Measurements from ENCODE around the gene CDC16. TPM values are rescaled to one million over a fixed set of nuclear protein-coding genes. Genes with fewer than 3 reads are reported as not detected.
"Not testable (repeated sequence)": the region's sequence is repeated elsewhere in the genome, so short reads cannot be mapped to it uniquely, and the experiment has no call there.

CDC16 gene
- polyA plus RNA-seq, 4 donors = 109 to 191 (median 123) TPM

DNA sequence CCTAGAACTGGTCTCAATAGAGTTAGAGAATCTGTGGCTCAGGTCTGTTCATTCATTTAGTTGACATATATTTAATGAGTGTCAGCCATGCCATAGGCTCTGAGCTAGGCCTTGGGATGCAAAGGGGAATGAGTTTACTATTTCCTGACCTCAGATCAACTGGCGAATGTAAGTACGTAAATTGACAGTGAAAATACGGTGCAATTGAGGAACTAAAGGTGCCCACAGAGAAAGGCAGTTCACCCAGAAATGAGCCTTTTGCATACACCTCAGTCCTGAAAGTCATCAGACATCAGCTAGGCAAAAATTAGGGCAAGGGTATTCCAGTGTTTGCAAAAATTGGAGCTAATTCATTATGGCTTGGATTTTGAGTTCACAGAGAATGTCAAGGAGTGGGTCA, 26.1 kb downstream of the CDC16 start:
- no peak for DNase-seq (ENCODE audit: low read depth in 4 of 4, low spot score in 3 of 4)

- no peak for DNase-seq (ENCODE audit: low read depth in 4 of 4, low spot score in 3 of 4)
Measured at GRCh38 chr13:114261328-114261965, 26.8 kb downstream of the CDC16 start.

DNA sequence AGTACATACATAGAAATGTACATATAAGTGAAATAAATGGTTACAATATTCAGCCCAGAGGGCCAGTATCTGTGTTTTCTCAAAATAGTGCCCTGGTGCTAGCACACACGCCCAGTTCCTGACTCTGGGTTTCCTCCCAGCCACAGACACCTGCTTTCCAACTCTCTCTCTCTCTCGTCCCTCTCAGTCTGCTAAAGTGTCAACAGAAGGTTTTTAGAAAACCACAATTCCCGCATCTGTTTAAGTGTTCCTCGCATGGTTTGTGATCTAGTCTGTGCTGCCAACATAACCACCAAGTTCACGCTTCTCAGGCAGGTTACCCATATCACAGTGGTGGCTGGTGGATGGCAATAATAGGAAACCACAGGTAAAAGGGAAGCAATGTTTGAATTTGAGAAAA, 28.9 kb downstream of the CDC16 start:
- no peak for DNase-seq (ENCODE audit: low read depth in 4 of 4, low spot score in 3 of 4)

DNA sequence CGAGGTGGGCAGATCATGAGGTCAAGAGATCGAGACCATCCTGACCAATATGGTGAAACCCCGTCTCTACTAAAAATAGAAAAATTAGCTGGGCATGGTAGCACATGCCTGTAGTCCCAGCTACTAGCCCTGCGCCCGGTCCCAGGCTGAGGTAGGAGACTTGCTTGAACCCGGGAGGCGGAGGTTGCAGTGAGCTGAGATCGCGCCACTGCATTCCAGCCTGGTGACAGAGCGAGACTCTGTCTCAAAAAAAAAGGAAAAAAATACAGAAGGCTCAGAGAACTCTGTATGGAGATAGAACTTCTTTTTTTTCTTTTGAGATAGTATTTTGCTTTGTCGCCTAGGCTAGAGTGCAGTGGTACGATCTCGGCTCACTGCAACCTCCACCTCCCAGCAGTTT, 29.6 kb downstream of the CDC16 start:
- DNase-seq (ENCODE audit: low read depth in 4 of 4, low spot score in 3 of 4) = not testable (repeated sequence)

GRCh38 chr13:114264886-114265611, 30.4 kb downstream of the CDC16 start:
- no peak for DNase-seq (ENCODE audit: low read depth in 4 of 4, low spot score in 3 of 4)

DNA sequence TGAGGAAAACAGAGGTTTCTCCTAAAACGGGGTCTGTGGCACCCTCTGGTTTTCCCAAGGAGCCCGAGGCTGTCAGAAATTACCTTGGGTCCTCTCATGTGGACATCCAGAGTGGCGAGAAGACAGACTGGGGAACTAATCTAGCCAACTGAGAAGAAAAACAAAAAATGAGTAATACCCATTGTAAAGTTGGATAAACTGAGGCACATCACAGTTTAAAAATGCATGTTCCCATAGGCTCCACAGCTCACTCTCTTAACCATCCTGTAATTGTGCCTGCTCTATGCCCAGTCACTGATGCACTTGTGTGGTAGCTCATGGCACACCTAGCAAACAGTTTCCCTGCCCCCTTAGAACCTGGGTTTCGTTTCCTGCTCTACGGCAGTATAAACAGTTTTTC, 31.5 kb downstream of the CDC16 start:
- DNase-seq (ENCODE audit: low read depth in 4 of 4, low spot score in 3 of 4) = no peak

DNA sequence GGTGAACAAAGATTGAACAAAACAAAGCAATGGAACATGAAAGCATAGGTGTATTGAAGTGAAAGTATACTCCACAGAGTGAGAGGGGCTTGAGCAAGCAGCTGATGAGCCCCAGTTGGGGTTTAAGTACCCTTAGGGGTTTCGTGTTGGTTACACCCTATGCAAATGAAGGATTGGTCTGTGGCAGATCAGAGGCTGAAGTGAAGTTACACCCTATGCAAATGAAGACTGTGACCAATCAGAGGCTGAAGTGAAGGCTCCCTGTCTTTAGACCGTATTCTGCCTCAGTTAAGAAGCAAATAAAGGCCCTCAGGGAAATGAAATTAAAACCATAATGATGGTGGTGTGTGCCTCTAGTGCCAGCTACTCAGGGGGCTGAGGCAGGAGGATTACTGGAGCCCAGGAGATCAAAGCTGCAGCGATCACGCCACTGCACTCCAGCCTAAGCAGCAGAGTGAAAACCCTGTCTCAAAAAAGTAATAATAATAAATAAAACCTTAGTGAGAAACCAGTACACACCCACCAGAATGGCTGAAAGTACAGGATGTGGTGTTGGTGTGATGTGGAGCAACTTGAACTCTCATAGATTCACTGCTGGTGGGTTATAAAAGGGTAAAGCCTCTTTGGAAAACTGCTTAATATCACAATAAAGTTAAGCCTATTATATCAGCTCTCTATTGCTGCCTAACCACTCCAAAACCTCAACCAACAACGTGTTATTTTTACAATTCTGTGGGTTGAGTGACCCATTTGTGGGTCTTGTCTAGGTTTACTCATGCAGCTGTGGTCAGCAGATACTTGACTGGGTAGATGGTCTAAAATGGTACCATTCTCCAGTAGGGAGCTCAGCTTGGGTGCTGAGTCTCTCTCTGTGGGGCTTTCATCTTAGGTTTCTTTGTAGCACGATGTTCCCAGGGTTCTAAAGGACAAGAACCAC, 33.9 kb downstream of the CDC16 start:
- DNase-seq (ENCODE audit: low read depth in 4 of 4, low spot score in 3 of 4) = no peak

GRCh38 chr13:114269281-114269770, 34.6 kb downstream of the CDC16 start:
- DNase-seq (ENCODE audit: low read depth in 4 of 4, low spot score in 3 of 4) = no peak

- DNase-seq (ENCODE audit: low read depth in 4 of 4, low spot score in 3 of 4) = no peak
Measured at GRCh38 chr13:114272977-114273376, 38.3 kb downstream of the CDC16 start.

GRCh38 chr13:114275304-114275703, 40.6 kb downstream of the CDC16 start:
- no peak for DNase-seq (ENCODE audit: low read depth in 4 of 4, low spot score in 3 of 4)

- no peak for DNase-seq (ENCODE audit: low read depth in 4 of 4, low spot score in 3 of 4)
Measured at GRCh38 chr13:114279146-114279545, 44.4 kb downstream of the CDC16 start.

- no peak for DNase-seq (ENCODE audit: low read depth in 4 of 4, low spot score in 3 of 4)
Measured at GRCh38 chr13:114279758-114280355, 45.2 kb downstream of the CDC16 start.

DNA sequence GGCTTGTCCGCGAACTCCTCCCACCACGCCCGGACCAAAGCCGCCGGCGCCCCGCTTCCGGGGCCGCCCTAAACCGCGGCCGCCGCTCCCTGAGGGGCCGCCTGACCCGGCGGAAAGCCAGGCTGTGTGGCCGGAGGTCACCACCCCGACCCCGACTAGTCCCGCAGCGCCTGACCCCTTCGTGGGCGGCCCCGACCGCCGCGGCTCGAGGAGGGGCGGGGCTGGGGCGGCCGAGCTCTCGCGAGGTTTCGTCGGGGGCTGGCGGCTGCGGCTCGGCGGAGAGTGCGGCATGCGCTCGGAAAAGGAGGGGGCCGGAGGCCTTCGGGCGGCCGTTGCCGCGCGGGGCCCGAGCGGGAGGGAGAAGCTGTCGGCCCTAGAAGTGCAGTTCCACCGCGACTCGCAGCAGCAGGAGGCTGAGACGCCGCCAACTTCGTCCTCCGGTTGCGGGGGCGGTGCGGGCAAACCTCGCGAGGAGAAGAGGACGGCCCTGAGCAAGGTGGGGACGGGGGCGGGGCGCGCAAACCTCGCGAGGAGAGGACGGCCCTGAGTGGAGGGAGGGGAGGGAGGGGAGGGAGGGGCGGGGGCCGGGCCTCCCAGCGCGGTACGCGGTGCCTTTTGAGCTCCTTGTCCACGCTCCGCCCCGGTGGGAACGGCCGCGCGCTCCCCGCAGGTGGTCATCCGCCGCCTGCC, 46.8 kb downstream of the CDC16 start, which contains the start of gene UPF3A:
Gene UPF3A, plus strand, starts transcription at position 251 of the 690 bp plus-strand sequence. Its CDS starts 39 bp downstream, at position 290.
- DNase-seq (ENCODE audit: low read depth in 4 of 4, low spot score in 3 of 4) = peak; percentile 87 to 94 (median 90)

DNA sequence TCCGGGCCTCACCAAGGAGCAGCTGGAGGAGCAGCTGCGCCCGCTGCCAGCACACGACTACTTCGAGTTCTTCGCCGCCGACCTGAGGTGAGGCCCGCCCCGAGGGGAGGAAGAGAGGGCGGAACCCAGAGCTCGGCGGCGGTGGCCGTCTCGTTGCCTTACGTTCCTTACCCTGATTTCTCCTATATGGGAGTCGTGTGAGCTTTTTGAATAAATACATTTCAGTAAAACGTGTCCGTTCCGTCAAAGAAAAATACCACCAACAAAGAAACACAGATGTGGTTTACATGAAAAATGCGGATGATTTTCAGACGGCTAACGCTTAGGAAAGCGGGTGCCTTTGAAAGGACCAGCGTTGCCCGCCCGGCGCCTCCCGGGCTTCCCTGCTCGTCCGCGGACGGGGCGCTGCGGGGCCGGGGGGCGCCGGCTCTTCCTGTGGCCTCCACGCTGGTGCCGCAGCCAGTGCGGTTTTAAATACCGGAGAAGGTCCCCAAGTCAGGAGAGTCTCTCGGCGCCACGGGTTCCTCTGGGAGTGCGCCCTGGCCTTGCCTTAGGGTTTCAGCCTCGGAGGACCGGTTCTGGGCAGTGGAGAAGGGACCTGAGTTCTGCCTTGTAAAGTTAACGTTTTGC, 47.5 kb downstream of the CDC16 start:
- peak; percentile 40 to 68 (median 58) for DNase-seq (ENCODE audit: low read depth in 4 of 4, low spot score in 3 of 4)

DNA sequence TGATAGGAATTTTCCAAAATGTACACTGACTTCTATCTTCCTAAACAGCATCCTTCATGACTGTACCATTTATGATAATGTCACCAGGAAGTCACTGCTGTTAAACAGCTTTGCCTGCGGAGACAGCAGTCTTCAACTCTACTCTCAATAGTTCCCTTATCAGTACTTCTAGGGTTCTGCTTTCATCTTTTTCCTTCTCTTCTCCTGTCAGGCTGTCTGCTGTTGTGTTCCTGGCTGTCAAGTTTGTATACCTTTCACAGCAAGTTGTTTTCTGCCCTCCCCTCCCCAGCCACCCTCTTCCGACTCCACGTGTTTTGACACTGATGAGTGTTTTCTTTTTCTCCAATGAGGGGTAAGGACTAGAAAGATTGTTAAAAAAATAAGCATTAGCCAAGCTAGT, 48.9 kb downstream of the CDC16 start:
- no peak for DNase-seq (ENCODE audit: low read depth in 4 of 4, low spot score in 3 of 4)

- no peak for DNase-seq (ENCODE audit: low read depth in 4 of 4, low spot score in 3 of 4)
Measured at GRCh38 chr13:114284680-114285079, 50.0 kb downstream of the CDC16 start.

DNA sequence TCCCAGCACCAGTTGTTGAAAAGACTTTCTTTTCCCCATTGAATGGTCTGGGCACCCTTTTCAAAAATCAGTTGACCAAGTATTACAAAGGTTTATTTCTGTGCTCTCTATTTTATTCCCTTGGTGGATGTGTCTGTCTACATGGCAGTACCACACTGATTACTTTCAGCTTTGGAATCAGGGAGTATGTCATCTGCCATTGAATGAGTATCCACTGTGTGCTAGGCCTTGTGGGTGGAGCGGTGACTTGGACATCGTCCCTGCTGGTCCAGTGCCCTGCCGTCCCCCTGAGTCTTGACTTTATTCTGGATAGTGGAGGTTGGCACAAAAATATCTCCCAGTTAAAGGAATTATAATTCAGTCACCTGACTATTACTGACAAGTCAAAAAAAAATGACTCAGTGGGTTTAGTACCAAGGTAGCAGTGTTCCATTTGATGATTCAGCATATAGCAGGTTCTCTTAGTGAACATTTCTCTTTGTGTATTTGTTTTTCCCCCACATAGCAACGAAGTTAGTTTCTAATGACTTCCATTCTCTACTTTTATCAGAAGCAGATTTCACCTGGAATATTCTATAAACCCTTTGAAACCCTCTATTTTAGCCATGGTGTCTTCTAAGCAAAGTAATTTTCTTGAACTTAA, 50.6 kb downstream of the CDC16 start:
- no peak for DNase-seq (ENCODE audit: low read depth in 4 of 4, low spot score in 3 of 4)

- DNase-seq (ENCODE audit: low read depth in 4 of 4, low spot score in 3 of 4) = no peak
Measured at GRCh38 chr13:114286808-114287207, 52.1 kb downstream of the CDC16 start.

- DNase-seq (ENCODE audit: low read depth in 4 of 4, low spot score in 3 of 4) = no peak
Measured at GRCh38 chr13:114288157-114288591, 53.5 kb downstream of the CDC16 start.
